H7 (cell line): ENCODE measurements around the gene SH3TC2. TPM values are rescaled to one million over a fixed set of nuclear protein-coding genes. Genes with fewer than 3 reads are reported as not detected.

Experiments used
- DNase-seq: peaks from one replicate; pipeline ENCODE4 v3.0.0; 2012
- H3K27me3 ChIP-seq: 2 replicates; pipeline ENCODE4 v1.6.0; 2011; ENCODE audit warnings: mild to moderate bottlenecking, low read length; ENCODE audit not compliant: control insufficient read depth, insufficient read depth
- H3K36me3 ChIP-seq: replicated peaks from 2 replicates; pipeline ENCODE4 v1.5.1; 2011; ENCODE audit warnings: low read length; ENCODE audit not compliant: control insufficient read depth, insufficient read depth
- H3K4me3 ChIP-seq: 2 replicates; pipeline ENCODE4 v1.5.1; 2011; ENCODE audit warnings: low read depth, mild to moderate bottlenecking, control low read depth, low read length, moderate library complexity; ENCODE audit not compliant: insufficient read depth
- total RNA-seq: library from RNA; depleted of rRNA; stranded (reverse); fragments of >200 nt; shearing (Covaris generic); gene quantifications from 2 replicates; pipeline ENCODE4 v1.2.3, GENCODE V29; 2014; rRNA removed

Gene SH3TC2
- total RNA-seq, 1 experiment from 2014 or later, result not detected

DNA sequence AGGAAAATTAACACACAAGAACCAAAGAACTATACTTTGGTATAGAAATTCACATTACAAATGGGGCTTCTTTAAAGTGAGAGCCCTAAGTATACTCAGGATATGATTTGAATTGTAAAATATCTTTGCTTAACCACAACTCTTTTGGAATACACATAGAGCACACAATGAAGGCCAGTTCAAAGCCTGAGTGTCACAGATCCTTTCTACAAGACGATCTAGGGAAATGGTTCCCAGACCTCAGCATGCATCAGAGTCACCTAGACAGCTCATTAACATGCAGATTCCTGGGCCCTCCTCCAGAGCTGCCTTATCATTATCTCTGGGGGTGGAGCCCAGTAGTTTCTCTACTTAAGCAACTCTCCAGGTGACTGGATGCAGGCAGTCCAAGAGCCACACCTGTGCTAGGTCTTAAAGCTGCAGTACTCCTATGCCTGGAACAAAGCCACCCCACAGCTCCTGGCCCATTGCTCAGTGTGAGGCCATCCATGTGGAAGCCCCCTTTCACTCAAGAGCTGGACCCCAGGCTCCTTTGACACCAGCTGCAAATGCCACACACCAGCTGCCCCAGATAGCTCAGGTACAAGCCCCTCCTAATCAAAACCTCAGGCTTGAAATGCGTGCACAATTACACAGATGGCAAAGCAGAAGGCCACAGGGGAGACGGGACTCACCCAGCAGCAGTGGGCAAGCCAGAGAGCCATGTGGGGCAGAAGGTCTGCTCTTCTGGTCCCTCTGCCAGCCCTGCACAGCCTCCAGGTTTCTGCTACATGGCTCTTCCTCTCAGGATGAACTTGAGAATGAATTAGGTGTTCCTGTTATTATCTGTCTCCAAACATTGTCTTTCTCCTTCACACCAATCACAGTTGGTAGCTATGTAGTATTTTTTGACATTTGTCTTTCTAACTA, 106.1 kb downstream of the SH3TC2 start:
- peak; percentile 60 for DNase-seq
- H3K4me3 ChIP-seq, result no peak overlapping the region
- no peaks in the 10 kb centered on the region for H3K36me3 ChIP-seq
- no peaks in the 10 kb centered on the region for H3K27me3 ChIP-seq

Other genes starting within 250 kb of the SH3TC2 start
- gene ADRB2, start 236.5 kb downstream of the SH3TC2 start, total RNA-seq, result 0.17 and 0.18 TPM in 2 replicates
- 0.03 TPM in 1 of 2 replicates, not detected in the other for gene ABLIM3, start 78.4 kb upstream of the SH3TC2 start, total RNA-seq
- 2.2 and 3.3 TPM in 2 replicates for gene AFAP1L1, start 208.8 kb upstream of the SH3TC2 start, total RNA-seq